WI38 (cell line): Measurements from ENCODE around the gene AMPH.
"Not testable (repeated sequence)": the region's sequence is repeated elsewhere in the genome, so short reads cannot be mapped to it uniquely, and the experiment has no call there.

Experiments used
- H3K4me3 ChIP-seq: 2 replicates; pipeline ENCODE4 v1.5.1; 2011; ENCODE audit warnings: low read depth, mild to moderate bottlenecking, control low read depth, low read length
- CTCF ChIP-seq: IDR thresholded peaks from 2 replicates; pipeline ENCODE4 v1.5.1; 2012; ENCODE audit warnings: low read depth, mild to moderate bottlenecking, control low read depth, low read length

Gene AMPH

GRCh38 chr7:38351601-38352000 is 279.6 kb downstream of the AMPH start:
- no peak overlapping the region for H3K4me3 ChIP-seq
- no peak for TF ChIP-seq CTCF

GRCh38 chr7:38350777-38351176 is 280.4 kb downstream of the AMPH start:
- not testable (repeated sequence) for H3K4me3 ChIP-seq

- H3K4me3 ChIP-seq: not testable (repeated sequence)
These were observed 281.1 kb downstream of the AMPH start for GRCh38 chr7:38349869-38350583.

GRCh38 chr7:38349126-38349795 is 281.9 kb downstream of the AMPH start:
- H3K4me3 ChIP-seq: not testable (repeated sequence)

GRCh38 chr7:38345299-38346172 is 285.6 kb downstream of the AMPH start:
- not testable (repeated sequence) for H3K4me3 ChIP-seq
- TF ChIP-seq CTCF: peak; percentile 49

- not testable (repeated sequence) for H3K4me3 ChIP-seq
These were observed 286.4 kb downstream of the AMPH start for GRCh38 chr7:38344741-38345140.

GRCh38 chr7:38342135-38342534 is 289.0 kb downstream of the AMPH start:
- H3K4me3 ChIP-seq: not testable (repeated sequence)

- not testable (repeated sequence) for H3K4me3 ChIP-seq
These were observed 289.9 kb downstream of the AMPH start for GRCh38 chr7:38341172-38341705.

GRCh38 chr7:38339953-38340819 is 291.0 kb downstream of the AMPH start:
- H3K4me3 ChIP-seq: no peak overlapping the region
- no peak for TF ChIP-seq CTCF

GRCh38 chr7:38336148-38336515 is 295.0 kb downstream of the AMPH start:
- H3K4me3 ChIP-seq: not testable (repeated sequence)
